ENCODE results near the gene PDE4B. TPM values are rescaled to one million over a fixed set of nuclear protein-coding genes. Genes with fewer than 3 reads are reported as not detected.

Gene PDE4B
- total and polyA plus RNA-seq, 12 donors, result 2.0 to 63.2 (median 15.3) TPM

GRCh38 chr1:66292305-66292704 lies 499.6 kb downstream of the PDE4B start:
- Histone ChIP-seq H3K27me3 (no peaks in the 10 kb centered on the region), H3K36me3 (no peaks in the 10 kb centered on the region), H3K27ac (no peak overlapping the region), H3K4me1 (peaks cover 0 to 38% (median 0%) of the 10 kb centered on the region in 9 donors), H3K9me3 (no peaks in the 10 kb centered on the region), H3K4me3 (no peak overlapping the region)
- 97 to 98% methylated on average over 2 of the region's 2 CpGs for WGBS, 2 donors
- no peak for DNase-seq
- no peak for TF ChIP-seq CTCF (IDR thresholded peaks at IDR 0.05)
- intact Hi-C loops (cut with DNase I), result no loop called here
- no peak for ATAC-seq

GRCh38 chr1:66292944-66293343 lies 500.2 kb downstream of the PDE4B start:
- DNase-seq (no peak), ATAC-seq (peak in 1 of 8 donors; percentile 44)
- no peak for TF ChIP-seq CTCF (IDR thresholded peaks at IDR 0.05)

GRCh38 chr1:66294707-66295370 lies 502.1 kb downstream of the PDE4B start:
- peak in 4 of 8 donors; percentile 51 to 68 (median 57) for ATAC-seq
- no peak for TF ChIP-seq CTCF (IDR thresholded peaks at IDR 0.05)
- Histone ChIP-seq H3K4me1 (peaks cover 0 to 38% (median 0%) of the 10 kb centered on the region in 9 donors), H3K36me3 (no peaks in the 10 kb centered on the region), H3K27ac (peak overlapping the region in 3 of 10 donors; percentile 6 to 46 (median 25)), H3K4me3 (no peak overlapping the region), H3K27me3 (no peaks in the 10 kb centered on the region), H3K9me3 (no peaks in the 10 kb centered on the region)
- whole genome bisulfite sequencing, 2 donors, result 72 to 75% methylated on average over 2 of the region's 2 CpGs
- intact Hi-C loops (cut with DNase I), result no loop called here
- no peak for DNase-seq

More at GRCh38 chr1:66292944-66293343, 500.2 kb downstream of the PDE4B start:
- Histone ChIP-seq H3K9me3 (no peaks in the 10 kb centered on the region), H3K4me3 (no peak overlapping the region), H3K27me3 (no peaks in the 10 kb centered on the region), H3K4me1 (peaks cover 0 to 38% (median 0%) of the 10 kb centered on the region in 9 donors), H3K27ac (no peak overlapping the region), H3K36me3 (no peaks in the 10 kb centered on the region)
- WGBS, 2 donors, result 86 to 90% methylated on average over 3 of the region's 3 CpGs
- intact Hi-C loops (cut with DNase I), result no loop called here

GRCh38 chr1:66295803-66296202 lies 503.1 kb downstream of the PDE4B start:
- ATAC-seq (peak in 1 of 8 donors; percentile 21), DNase-seq (no peak)
- Histone ChIP-seq H3K27me3 (no peaks in the 10 kb centered on the region), H3K4me3 (no peak overlapping the region), H3K9me3 (no peaks in the 10 kb centered on the region), H3K4me1 (peaks cover 0 to 44% (median 0%) of the 10 kb centered on the region in 9 donors), H3K27ac (no peak overlapping the region), H3K36me3 (no peaks in the 10 kb centered on the region)
- intact Hi-C loops (cut with DNase I), result no loop called here
- 76 to 77% methylated on average over 6 of the region's 6 CpGs for WGBS, 2 donors
- no peak for TF ChIP-seq CTCF (IDR thresholded peaks at IDR 0.05)
